ENCODE results near the gene LPIN1.

The LPIN1 gene

DNA sequence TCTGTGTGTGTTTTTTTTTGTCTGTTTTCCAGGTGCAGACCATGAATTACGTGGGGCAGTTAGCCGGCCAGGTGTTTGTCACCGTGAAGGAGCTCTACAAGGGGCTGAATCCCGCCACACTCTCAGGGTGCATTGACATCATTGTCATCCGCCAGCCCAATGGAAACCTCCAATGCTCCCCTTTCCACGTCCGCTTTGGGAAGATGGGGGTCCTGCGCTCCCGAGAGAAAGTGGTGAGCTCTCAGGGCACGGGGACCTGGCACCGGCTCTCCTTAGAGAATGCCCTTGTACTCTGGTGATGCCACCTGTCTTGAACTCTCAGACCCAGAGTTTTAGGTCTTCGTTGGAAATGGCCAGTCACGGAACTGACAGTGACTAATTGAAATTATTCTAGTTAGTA is 19.1 kb downstream of the LPIN1 start:
- DNase-seq = no peak

DNA sequence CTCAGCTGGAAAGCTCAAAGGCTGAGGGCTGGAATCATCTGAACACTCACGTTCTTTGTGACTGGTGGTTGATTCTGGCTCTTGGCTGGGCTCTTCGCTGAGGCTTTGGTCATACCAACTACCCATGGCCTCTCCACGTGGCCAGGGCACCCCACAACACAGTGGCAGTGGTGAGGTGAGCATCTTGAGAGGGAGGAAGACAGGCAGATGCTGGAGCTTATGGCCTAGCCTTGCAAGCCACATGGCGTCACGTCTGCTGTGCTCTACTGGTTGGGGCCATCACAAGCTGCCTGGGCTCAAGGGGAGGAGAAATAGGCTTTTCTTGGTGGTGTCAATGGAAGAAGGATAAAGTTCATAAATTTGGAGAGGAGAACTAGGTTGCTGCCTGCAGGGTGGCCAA is 19.6 kb downstream of the LPIN1 start:
- no peak for DNase-seq

DNA sequence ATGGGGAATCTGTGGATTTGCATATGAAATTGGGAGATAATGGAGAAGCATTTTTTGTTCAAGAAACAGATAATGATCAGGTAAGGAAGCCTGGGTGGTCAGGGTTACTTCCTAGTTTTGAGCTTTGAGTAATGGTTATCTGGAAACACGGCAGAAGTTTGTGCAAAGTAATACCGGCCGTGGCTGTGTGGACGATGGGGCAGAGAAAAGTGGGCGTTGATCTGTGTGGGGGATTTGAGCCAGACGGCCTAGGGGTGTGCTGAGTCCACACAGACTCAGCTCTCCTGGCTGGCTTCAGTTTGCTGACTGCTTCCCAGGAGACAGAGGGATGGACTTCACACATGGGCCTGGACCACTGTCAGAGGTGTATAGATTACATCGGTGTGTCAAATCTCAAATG is 21.3 kb downstream of the LPIN1 start:
- DNase-seq = no peak

DNA sequence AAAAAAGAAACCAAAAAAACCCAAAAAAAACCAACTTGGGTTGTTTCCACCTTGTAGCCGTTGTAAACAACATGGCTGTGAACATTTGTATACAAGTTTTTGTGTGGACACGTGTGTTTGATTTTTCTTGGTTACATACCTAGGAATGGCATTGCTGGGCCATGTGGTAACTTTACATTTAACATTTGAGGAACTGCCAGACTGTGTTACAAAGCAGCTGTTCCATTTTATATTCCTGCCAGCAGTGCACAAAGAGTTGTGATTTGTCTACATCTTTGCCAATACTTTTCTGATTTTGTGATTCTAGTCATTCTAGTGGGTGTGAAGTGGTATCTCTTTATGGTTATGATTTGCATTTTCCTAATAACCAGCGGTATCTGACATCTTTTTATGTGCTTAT is 22.5 kb downstream of the LPIN1 start:
- DNase-seq = no peak

DNA sequence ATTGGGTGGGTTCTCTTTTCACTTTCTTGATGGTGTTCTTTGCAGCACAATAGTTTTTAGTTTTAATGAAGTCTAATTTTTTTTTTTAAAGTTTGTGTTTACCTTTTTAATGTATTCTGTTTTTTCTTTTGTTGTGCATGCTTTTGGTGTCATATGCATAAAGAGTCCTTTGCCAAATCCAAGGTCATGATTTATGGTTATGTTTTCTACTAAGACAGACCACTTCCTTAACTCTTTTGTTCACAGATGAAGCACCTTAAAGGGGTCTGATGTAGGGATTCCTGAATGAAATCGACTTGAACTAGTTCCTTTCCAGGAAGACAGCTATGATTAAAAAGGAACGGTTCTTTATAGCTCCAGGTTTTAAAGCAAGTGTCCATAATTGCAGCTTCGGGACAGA is 23.1 kb downstream of the LPIN1 start:
- DNase-seq = no peak

DNA sequence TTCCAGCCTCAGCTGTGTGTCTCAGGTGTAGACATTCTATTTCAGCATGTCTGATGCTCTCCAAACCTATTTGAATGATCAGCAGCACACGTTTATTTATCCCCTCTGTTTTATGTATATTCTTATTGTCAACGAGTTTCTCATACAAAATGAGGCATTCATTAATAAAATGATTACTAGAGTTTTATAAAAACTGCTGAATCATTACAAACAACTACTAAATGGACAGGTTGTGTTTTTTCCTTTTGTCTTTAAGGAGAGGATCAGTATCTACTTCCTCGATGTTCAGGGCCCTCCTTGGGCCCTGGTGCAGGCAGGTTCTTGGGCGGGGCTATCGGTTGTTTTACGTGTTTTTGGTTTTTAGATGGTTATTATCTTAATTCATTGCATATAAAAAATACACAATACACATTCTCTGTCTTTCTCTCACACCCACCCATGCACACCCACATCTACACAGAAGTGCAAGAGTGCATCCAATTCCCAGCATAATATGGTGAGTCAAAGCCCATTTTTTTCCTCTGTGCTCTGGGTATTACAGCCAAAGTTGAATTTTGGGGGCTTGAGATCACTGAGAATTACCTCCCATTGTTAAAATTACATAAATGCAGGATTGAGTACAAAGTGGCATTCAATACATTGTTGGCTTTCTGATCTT is 24.2 kb downstream of the LPIN1 start:
- no peak for DNase-seq

DNA sequence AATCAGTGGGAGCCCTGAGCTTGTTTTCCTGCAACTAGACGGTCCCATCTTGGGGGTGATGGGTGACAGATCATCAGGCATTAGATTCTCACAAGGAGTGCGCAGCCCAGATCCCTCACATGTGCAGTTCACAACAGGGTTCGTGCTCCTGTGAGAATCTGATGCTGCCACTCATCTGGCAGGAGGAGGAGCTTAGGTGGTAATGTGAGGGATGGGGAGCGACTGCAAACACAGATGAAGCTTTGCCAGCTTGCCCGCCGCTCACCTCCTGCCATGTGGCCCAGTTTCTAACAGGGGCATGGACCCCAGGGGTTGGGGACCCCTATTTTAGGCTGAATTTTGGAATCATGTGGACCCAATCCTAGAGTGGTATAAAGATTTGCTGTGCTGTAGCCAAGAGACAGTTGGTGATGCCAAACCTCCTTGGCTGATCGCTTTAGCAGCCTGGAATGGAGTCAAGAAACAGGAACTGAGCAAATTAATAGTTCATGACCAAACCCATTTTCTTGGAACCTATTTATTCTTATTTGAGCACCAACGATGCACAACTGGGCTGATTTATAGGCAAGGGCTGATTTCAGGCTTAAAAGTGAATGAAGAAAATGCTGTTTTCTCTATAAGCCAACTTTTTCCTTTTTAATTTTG is 25.7 kb downstream of the LPIN1 start:
- DNase-seq = no peak

DNA sequence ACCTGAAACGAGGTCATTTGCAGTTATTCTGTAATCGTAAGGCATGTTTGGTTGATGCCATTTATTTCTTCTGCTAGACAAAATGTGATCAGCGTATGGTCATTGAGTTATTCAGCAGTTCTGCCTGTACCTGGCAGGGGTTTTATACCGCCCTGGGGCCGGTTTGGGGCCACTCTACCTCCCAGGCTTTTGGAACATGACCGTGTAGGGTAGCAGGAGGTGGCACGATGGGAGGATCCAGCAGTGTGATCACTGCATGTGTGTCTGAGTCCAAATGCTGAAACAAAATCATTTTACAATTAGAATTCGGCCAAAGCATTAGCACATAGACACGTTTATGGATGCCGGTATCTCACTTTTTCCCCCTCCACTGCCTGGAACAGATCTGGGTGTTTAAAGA is 26.7 kb downstream of the LPIN1 start:
- no peak for DNase-seq

DNA sequence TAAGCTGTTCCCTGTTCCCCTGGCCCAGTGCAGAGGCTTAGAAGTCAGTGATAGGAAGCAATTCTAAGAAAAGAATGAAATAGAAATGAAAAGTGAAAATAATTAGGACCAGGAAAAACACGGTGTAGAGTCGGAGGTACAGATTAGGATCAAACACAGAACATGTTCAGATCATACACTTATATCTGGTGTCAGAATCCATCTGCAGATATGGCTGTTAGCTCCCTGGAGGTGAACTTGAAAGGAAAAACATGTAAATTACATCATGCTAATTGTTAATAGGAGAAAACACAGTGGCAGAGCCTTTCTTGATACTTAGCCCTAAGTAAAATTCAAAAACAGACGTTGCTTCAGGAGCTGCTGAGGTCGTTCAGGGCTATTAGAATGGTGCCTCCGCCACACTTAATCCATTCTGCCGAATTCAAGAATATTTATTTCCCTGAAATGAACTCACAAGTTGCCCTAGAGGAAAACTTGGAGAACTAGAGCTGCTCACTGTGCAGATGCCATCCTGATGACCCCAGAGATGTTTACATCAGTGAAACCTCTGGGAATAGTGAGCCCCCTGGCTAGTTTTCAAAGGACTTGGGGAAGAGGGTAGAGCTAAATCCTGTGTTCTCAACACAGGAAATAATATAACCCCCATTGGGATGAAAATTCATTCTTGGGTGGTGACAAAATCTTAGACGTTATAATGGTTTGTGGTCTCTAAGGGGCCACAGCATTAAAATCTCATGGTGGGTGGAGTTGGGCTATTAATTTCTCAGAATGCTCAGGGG is 27.5 kb downstream of the LPIN1 start:
- no peak for DNase-seq

DNA sequence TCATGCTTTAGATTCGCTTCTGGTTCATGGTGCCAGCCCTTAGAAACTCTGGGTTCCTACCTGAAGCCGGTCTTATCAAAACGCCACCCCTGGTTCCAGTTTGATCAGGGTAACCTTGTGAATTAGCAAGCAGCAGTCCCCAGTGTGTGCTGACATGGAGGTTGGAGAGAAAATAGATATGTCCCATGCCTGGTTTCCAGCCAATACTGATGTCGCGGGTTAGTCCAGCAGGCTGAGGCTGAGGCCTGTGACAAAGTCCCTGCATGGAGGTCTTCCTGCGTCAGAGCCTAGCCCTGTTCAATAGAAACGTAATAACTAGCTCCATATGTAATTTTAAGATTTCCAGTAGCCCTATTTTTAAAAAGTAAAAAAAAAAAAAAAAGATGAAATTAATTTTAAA is 28.2 kb downstream of the LPIN1 start:
- no peak for DNase-seq

DNA sequence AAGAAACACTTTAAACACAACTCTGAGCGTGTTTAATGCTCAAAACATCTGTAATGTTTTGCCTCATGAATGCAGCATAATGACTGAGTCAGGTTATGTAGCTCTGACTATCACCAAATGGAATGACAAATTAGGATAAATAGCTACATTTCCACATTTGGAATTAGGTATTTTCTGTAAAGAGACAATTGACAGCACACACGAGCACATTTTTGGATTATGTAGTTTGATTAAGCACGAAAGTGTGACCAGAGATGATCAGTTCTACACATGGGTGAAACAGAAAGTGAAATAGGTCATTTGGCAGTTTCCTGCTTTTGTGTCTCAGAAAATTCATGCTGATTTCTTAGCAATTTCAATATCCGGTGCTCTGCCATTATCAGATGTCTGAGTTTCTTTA is 29.0 kb downstream of the LPIN1 start:
- peak in 1 of 2 donors; percentile 66 for DNase-seq

DNA sequence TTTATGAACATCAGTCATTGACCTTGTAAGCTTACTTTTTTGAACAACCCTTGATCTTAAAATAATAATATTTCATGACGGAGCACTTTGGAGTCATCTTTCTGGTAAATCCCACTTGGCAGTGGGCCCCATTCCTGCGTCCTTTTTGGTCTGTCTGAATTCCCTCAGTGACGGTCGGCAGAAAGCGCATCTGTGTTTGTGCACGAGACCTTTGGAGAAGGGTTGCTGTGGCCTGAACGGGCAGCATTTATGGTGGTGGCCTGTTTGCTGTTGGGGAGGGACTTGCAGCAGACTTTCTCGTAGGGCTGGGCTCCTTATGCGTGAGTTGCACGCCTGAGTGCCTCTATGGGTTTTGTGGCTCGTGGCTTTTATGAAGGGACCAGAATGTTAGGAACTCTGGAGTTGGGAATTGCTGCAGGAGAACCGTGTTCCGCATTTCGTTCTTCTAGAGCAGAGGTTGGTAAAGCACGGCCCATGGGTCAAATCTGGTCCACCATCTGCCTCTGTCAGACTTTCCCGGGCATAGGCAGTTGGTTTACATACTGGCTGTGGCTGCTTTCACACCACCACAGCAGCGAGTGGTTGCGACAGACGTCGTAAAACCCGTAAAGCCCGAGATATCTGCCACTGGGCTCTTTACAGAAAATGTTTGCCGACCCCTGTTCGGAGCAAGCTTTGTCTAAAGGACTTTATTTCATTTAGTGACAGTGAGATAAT is 30.8 kb downstream of the LPIN1 start:
- DNase-seq = no peak

DNA sequence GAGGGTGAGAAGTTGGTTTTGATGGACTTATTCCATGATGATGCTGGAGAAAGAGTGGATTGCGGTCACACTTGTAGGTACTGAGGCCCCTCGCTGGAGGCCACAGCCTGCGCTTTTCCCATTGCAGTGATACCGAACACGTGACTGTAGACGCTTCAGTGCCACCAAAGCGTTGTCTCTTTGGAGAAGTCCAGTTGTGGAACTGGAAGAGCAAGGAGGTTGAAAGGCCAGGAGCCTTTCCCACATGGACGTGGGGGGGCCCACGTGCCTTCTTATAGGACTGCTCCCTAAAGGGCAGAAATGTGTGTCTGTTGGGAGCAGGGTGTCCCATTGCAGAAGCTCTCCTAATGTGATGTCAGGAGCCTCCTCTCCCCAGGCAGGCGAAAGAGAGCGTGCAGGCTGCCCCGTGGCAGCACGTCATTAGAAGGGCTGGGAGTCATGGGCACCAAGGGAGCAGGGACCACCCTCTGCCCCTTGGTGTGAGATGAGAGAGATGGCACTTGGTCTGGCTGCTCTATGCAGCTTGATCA is 31.5 kb downstream of the LPIN1 start:
- DNase-seq = no peak

DNA sequence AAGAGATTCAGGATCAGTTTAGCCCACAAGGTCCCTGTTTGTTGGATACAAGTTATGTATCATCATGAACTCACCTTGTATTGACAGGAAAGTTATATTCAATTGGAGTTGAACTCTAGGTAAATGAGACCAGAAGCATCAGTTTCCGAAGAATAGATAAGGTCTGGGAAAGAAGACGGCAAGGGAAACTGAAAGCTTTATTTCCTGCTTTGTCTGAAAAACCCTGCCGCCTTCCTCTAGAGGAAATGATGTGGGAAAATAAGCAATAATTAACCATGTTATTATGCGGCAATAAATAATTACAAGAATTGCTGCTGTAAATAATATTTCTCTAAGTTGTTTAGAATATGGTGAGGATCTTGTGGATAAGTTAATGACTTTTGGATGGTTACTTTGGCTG is 32.0 kb downstream of the LPIN1 start:
- peak in 1 of 2 donors; percentile 31 for DNase-seq

DNA sequence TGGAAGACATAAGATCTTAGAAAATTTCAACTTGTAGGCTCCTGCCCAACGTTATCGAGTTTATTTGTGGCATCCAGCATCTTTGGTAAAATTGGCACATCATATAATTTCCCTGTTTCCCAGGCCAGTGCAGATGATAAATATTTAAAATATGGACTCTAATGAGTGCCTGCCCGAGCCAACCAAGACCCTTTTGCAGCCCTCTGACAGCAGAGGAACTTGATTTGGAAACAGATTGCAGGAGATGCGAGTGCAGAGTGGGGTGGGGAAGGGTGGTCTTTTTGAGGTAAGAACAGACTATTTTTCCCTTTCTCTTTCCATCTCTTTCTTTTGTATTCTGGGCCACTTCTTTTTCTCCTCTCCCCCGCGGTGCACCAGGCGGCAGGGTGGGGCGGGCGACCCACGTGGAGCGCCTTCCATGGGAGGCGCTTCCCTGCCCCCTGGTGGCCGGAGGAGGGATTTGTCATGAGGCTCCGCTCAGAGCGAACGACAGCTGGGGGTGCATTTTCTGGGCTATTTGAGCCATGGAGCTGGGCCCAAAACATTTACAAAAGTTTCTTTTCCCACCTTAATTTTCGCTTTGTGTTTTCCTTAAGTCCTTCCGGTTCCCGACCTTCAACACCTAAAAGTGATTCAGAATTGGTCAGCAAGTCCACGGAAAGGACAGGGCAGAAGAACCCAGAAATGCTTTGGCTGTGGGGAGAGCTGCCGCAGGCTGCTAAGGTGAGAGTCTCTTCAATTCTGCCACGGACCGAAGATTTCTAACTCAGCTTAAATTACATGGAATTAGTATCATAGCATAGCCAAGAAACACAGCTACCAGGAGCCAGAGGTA is 32.7 kb downstream of the LPIN1 start:
- peak; percentile 82 to 86 for DNase-seq

DNA sequence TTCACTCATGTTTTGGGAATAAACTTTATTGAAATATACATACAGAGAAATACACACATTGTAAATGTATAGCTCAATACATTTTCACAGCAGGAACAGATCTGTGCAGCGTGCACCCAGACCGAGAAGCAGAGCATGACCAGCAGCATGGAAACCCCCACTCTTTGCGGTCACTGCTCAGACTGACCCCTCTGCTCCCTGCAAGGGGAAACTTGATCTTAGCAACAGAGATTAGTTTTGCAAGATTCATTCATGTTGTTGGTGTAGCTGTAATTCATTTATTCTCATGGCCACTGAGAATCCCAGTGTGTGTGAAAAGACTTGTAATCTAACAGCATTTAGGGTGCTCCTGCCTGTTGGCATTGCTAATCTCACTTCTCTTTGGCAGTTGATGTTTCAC is 35.2 kb downstream of the LPIN1 start:
- no peak for DNase-seq

DNA sequence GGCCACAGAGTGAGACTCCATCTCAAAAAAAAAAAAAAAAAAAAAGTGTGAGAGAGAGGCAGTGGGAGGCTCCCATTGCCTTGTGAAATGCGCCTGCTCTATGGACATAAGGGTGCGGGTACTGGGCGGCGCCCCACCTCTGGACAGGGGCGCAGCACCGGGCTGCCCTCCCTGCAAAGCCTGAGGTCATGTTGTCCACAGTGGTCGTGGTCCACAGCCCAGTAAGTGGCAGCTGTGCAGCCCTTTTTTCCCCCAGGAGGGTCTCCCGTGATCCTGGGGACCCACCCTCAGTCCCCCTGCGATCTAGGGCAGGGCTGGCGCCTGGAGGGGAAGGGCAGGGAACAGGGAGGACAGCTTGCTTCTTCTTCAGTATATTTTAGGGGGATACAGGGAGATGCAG is 37.8 kb downstream of the LPIN1 start:
- no peak for DNase-seq

DNA sequence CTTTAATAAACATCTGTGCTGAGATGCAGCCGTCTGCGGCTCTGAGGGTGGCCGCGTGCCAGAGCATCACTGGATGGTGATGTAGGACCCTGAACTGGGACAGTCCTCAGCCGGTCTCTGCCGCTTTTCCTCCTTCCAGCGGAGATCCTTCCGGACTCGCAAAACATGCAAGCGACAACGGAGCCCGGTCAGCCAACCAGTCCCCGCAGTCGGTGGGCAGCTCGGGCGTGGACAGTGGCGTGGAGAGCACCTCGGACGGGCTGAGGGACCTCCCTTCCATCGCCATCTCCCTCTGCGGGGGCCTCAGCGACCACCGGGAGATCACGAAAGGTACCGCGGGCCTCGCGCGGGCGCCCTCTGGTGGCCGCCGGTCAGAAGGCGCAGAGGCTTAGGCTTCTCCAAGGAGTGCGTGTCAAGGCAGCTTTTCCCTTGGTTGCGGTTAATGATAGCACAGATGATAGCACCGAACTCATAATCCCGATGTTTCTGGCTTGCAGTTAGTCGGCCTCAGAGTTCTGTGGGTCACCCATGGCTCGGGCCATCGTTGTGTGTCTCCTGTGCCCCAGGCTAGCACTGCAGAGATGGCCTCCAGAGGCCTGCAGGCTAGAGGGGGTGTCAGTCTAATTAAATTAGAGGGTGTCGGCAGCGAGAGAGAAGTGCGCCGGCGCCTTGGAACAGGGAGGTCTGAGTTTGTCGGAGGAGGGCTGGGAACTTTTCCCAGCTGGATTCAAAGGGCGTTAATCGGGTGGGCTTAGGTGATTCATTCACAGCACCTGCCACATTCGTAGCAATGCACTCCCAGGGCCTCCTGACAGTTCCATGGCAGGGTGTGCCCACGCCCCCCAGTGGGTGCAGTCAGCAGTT is 38.5 kb downstream of the LPIN1 start:
- peak; percentile 21 to 36 for DNase-seq

DNA sequence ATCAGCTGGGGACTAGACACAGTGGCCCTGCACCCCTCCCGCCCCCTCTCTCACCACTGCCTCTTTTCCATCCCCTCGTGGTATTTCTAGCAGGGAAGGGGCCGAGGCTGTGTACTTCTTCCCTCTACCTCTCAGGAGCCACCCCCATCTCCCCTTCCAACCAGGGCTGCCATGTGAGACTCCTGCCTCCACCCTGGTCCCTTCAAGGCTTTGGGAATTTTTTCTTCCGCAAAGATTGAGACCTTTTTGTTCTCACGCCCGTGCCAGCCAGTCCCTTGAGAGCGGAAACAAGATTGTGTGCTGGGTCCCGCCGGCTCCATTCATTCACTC is 39.1 kb downstream of the LPIN1 start:
- no peak for DNase-seq

DNA sequence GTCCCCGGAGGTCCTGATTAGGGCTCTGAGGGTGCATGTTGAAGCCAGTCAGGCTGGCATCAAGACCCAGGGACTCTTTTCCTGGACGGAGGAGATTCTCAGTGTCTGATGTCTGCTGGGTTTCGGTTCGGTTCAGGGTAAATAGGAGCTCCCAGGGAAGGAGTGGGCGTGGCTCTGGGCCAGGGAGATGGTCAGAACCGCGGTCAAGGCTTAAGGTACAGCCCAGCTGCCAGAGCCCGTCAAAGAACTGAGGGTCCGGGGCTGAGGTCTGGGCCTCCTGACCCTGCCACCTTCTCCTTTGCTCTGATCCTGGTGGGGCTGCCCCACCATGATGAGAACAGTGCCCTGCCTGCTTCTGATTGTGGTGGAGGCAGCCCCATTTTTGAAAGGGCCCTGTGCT is 39.8 kb downstream of the LPIN1 start:
- no peak for DNase-seq

DNA sequence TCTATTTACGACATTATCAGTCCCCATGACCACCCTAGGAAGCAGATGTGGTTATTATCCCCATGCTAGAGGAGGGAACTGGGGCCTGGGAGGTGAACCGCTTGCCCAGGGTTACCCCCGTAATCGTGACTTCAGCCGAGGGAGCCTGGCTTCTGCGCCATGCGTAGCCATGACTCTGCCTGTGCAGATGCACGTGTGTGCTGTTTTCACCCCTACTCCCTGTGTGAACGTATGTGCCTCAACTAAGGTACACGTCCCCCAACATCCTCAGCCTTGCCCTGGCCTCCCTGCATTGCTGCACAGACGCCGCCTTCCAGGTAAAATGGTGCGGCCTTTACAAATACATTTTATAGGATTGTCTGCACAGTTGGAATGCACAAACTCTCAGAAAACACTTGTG is 40.2 kb downstream of the LPIN1 start:
- no peak for DNase-seq

DNA sequence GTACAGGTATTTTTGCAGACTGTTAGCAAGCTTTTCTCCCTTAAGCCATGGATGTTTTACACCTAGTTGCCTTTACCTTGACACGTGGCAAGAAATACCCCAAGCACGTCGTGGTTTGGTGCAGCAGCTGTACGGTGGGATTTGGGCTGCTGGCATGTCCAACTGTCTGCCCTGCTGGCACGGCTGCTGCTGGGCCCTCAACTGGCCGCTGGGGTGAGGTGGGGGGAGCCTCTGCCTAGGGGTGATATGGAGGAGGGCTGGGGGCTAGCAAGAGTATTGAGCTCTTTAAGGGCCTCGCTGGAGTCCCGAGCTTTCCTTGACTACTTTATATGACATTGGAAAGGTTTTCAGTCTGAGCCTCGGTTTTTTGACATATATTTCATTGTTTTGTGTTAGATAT is 41.6 kb downstream of the LPIN1 start:
- DNase-seq = no peak
